Kidney (tissue), 14 donors: ENCODE measurements around the gene ADORA3. TPM values are rescaled to one million over a fixed set of nuclear protein-coding genes. Genes with fewer than 3 reads are reported as not detected.

ENCODE experiments used
- DNase-seq, 5 donors: peaks; one replicate each; pipeline ENCODE4 v3.0.0-alpha.2; 2013 to 2020
- FAIRE-seq: peaks from 2 replicates; lab custom pipeline; 2012; peaks lifted over from hg19 to GRCh38; lab: Jason Lieb, UNC
- H3K27ac ChIP-seq, 2 donors: one replicate each; pipeline ENCODE4 v1.7.0; 2013; ENCODE audit warnings: low read depth in 2 of 2, low read length in 2 of 2, inconsistent platforms in 1 of 2
- H3K27me3 ChIP-seq: one replicate; pipeline ENCODE4 v1.7.1; 2013; ENCODE audit warnings: low read length, inconsistent platforms; ENCODE audit not compliant: control insufficient read depth, insufficient read depth
- H3K36me3 ChIP-seq, 3 donors: one replicate each; pipeline versions ENCODE4 v1.7.0 to v1.7.1; 2013; ENCODE audit warnings: low read length in 3 of 3, control low read depth in 1 of 3, inconsistent platforms in 1 of 3; ENCODE audit not compliant: insufficient read depth in 3 of 3, control insufficient read depth in 2 of 3
- H3K4me1 ChIP-seq, 3 donors: one replicate each; pipeline versions ENCODE4 v1.7.0 to v1.7.1; 2013; ENCODE audit warnings: low read length in 3 of 3, inconsistent platforms in 1 of 3, low read depth in 1 of 3; ENCODE audit not compliant: control insufficient read depth in 2 of 3, insufficient read depth in 2 of 3
- H3K4me3 ChIP-seq, 3 donors: one replicate each; pipeline versions ENCODE4 v1.7.0 to v1.8.1; 2013; ENCODE audit warnings: low read length in 3 of 3, control low read depth in 1 of 3, inconsistent platforms in 1 of 3
- H3K9ac ChIP-seq, 3 donors: one replicate each; pipeline versions ENCODE4 v1.7.0 to v1.7.1; 2013; ENCODE audit warnings: low read length in 3 of 3, control low read depth in 1 of 3, inconsistent platforms in 1 of 3
- H3K9me3 ChIP-seq, 3 donors: one replicate each; pipeline versions ENCODE4 v1.7.0 to v1.7.1; 2013; ENCODE audit warnings: low read length in 3 of 3, control low read depth in 1 of 3, inconsistent platforms in 1 of 3; ENCODE audit not compliant: control insufficient read depth in 2 of 3, insufficient read depth in 1 of 3
- intact Hi-C: fragments of 100-400 bp; cut with DNase I; formaldehyde crosslinking; loops from one replicate; pipeline ENCODE4 v1.11.1; 2022
- polyA plus RNA-seq: library from polyadenylated mRNA; stranded (reverse); fragments of 350-450 nt; fragmentation: Illumina TruSeq; extraction: RNeasy Lipid Tissue Mini Kit (QIAGEN cat#74804); gene quantifications from one replicate; pipeline ENCODE4 v1.2.3, GENCODE V29; 2014; ENCODE audit warnings: low read depth, low replicate concordance; ENCODE audit not compliant: insufficient read depth
- total RNA-seq: library from RNA; stranded (reverse); fragmentation: NEBNext Ultra II Directional; extraction: Animal tissue kit (Norgen Biotek cat#: 25700); gene quantifications from one replicate; pipeline ENCODE4 v1.2.1, GENCODE V29; 2021
- TF ChIP-seq, protein P1 (sequence below): IDR thresholded peaks from 3 replicates; pipeline ENCODE4 v1.5.1; 2012; ENCODE audit warnings: mild to moderate bottlenecking, moderate library complexity, borderline replicate concordance; ENCODE audit not compliant: insufficient read depth; ENCODE audit errors: extremely low read depth
- donor health status: control.
- donor health status: control.
- donor health status: control.
- donor health status: control.
- donor health status: control.
- donor health status: DM: yes; HTN: yes; CAD: no.
- donor health status: Normal renal cell carcinoma (clear cell type).

Gene ADORA3
- total and polyA plus RNA-seq, 2 donors from 2014 or later, result 3.1 to 10.8 TPM

GRCh38 chr1:111541721-111542120 lies 38.3 kb upstream of the ADORA3 start:
- FAIRE-seq (no peak), DNase-seq (peak in 2 of 5 donors; percentile 37 to 49)
- Histone ChIP-seq H3K4me1 (no peaks in the 10 kb centered on the region), H3K9me3 (no peaks in the 10 kb centered on the region), H3K27me3 (no peaks in the 10 kb centered on the region), H3K4me3 (peak overlapping the region in 1 of 3 donors; percentile 4), H3K9ac (no peak overlapping the region), H3K27ac (no peak overlapping the region), H3K36me3 (no peaks in the 10 kb centered on the region)
- intact Hi-C loops, result no loop called here
- TF ChIP-seq, protein P1, sequence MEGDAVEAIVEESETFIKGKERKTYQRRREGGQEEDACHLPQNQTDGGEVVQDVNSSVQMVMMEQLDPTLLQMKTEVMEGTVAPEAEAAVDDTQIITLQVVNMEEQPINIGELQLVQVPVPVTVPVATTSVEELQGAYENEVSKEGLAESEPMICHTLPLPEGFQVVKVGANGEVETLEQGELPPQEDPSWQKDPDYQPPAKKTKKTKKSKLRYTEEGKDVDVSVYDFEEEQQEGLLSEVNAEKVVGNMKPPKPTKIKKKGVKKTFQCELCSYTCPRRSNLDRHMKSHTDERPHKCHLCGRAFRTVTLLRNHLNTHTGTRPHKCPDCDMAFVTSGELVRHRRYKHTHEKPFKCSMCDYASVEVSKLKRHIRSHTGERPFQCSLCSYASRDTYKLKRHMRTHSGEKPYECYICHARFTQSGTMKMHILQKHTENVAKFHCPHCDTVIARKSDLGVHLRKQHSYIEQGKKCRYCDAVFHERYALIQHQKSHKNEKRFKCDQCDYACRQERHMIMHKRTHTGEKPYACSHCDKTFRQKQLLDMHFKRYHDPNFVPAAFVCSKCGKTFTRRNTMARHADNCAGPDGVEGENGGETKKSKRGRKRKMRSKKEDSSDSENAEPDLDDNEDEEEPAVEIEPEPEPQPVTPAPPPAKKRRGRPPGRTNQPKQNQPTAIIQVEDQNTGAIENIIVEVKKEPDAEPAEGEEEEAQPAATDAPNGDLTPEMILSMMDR, result no peak

GRCh38 chr1:111540928-111541327 lies 37.5 kb upstream of the ADORA3 start:
- intact Hi-C loops, result no loop called here
- Histone ChIP-seq H3K36me3 (no peaks in the 10 kb centered on the region), H3K4me1 (no peaks in the 10 kb centered on the region), H3K27me3 (no peaks in the 10 kb centered on the region), H3K9me3 (no peaks in the 10 kb centered on the region), H3K27ac (no peak overlapping the region), H3K4me3 (no peak overlapping the region), H3K9ac (no peak overlapping the region)
- DNase-seq (no peak), FAIRE-seq (no peak)
- TF ChIP-seq, protein P1, result no peak

DNA sequence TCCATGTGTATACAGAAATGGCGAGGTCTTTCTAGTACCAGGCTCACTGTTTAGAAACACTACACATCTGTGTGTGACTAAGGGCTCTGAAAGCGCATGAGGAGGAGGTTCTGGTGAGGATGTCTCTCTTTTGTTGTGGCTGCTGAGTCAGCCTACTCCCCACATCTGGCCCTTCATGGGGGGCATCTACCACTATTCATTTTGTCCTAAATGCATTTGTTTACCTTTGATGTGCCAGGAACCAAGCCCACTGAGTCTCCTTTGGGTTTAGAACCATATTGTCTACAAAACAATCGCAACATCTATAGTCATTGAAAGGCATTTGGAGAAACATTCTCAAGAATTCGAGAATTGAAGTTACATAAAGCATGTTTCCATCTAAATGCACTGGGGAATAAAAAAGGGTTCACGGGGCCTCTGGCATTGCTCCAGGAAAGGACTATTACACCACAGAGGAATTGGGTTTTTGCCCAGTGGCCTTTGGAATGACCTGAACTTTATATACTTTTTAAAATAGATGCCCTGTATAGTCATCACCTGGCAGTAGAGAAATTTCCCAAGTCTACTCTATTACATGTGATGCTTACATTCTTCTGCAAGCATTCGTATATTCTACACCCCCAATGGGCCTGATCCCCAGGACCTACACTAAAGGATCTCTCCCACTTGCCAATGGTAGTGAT lies 35.1 kb upstream of the ADORA3 start:
- peaks cover 0 to 5% (median 0%) of the 10 kb centered on the region in 3 donors for H3K4me1 ChIP-seq
- DNase-seq, result no peak
- intact Hi-C loops, result no loop called here

More for the DNA sequence above, 35.1 kb upstream of the ADORA3 start:
- no peaks in the 10 kb centered on the region for H3K36me3 ChIP-seq
- H3K9ac ChIP-seq, result no peak overlapping the region
- no peak overlapping the region for H3K27ac ChIP-seq
- TF ChIP-seq, protein P1, result no peak
- no peak overlapping the region for H3K4me3 ChIP-seq
- no peaks in the 10 kb centered on the region for H3K27me3 ChIP-seq
- H3K9me3 ChIP-seq, result no peaks in the 10 kb centered on the region
- FAIRE-seq, result no peak
